Osteoblast (primary cell): Measurements from ENCODE around the gene LRRC28. TPM values are rescaled to one million over a fixed set of nuclear protein-coding genes. Genes with fewer than 3 reads are reported as not detected.

ENCODE experiments used
- DNase-seq: peaks from one replicate; pipeline ENCODE4 v3.0.0; 2011; ENCODE audit warnings: low spot score, mixed read lengths; ENCODE audit not compliant: insufficient read length; ENCODE audit errors: missing footprints
- H2AFZ ChIP-seq: 2 replicates; pipeline ENCODE4 v1.6.0; 2011; ENCODE audit warnings: mild to moderate bottlenecking, low read length
- H3K27ac ChIP-seq: 2 replicates; pipeline ENCODE4 v1.5.1; 2011; ENCODE audit warnings: mild to moderate bottlenecking, low read depth, low read length, moderate library complexity
- H3K27me3 ChIP-seq: 2 replicates; pipeline ENCODE4 v1.6.0; 2012; ENCODE audit warnings: mild to moderate bottlenecking, control low read depth, inconsistent platforms, low read length, moderate library complexity; ENCODE audit not compliant: insufficient read depth
- H3K36me3 ChIP-seq: 2 replicates; pipeline ENCODE4 v1.5.1; 2011; ENCODE audit warnings: mild to moderate bottlenecking, low read length, control low read depth, moderate library complexity; ENCODE audit not compliant: insufficient read depth
- H3K4me1 ChIP-seq: 2 replicates; pipeline ENCODE4 v1.5.1; 2011; ENCODE audit warnings: mild to moderate bottlenecking, low read length, control low read depth, moderate library complexity; ENCODE audit not compliant: insufficient read depth
- H3K4me2 ChIP-seq: 2 replicates; pipeline ENCODE4 v1.6.0; 2011; ENCODE audit warnings: mild to moderate bottlenecking, low read length; ENCODE audit not compliant: insufficient read depth
- H3K4me3 ChIP-seq: fragments of 200-600 bp; sonication (generic); 3 replicates; pipeline ENCODE4 v1.5.1; 2012; ENCODE audit warnings: mild to moderate bottlenecking, low read length, inconsistent platforms; ENCODE audit not compliant: insufficient read depth
- H3K79me2 ChIP-seq: 2 replicates; pipeline ENCODE4 v1.6.0; 2012; ENCODE audit warnings: mild to moderate bottlenecking, low read length, control low read depth, inconsistent platforms; ENCODE audit not compliant: insufficient read depth
- H3K9me3 ChIP-seq: 2 replicates; pipeline ENCODE4 v1.5.1; 2011; ENCODE audit warnings: low read depth, low read length, control low read depth
- H4K20me1 ChIP-seq: 2 replicates; pipeline ENCODE4 v1.6.0; 2012; ENCODE audit warnings: mild to moderate bottlenecking, low read length, control low read depth; ENCODE audit not compliant: insufficient read depth
- CTCF ChIP-seq: IDR thresholded peaks from 2 replicates; pipeline ENCODE4 v1.5.1; 2011; ENCODE audit warnings: mild to moderate bottlenecking, low read depth, low read length, moderate library complexity; ENCODE audit errors: extremely low read depth
- total RNA-seq: library from RNA; depleted of rRNA; stranded (reverse); fragments of >200 nt; gene quantifications from 2 replicates; pipeline ENCODE4 v1.2.3, GENCODE V29; 2012

LRRC28 gene
- total RNA-seq, 1 donor: 32.6 TPM

GRCh38 chr15:99416191-99417188 lies 165.2 kb downstream of the LRRC28 start:
- Histone ChIP-seq H4K20me1 (no peaks in the 10 kb centered on the region), H3K27ac (no peak overlapping the region), H3K4me2 (no peak overlapping the region), H3K79me2 (no peaks in the 10 kb centered on the region), H3K4me3 (no peak overlapping the region), H2AFZ (no peak overlapping the region), H3K9me3 (no peaks in the 10 kb centered on the region), H3K4me1 (no peaks in the 10 kb centered on the region), H3K27me3 (no peaks in the 10 kb centered on the region), H3K36me3 (no peaks in the 10 kb centered on the region)
- TF ChIP-seq CTCF: no peak
- no peak for DNase-seq

GRCh38 chr15:99421172-99421656 lies 169.9 kb downstream of the LRRC28 start:
- no peak overlapping the region for H3K27ac ChIP-seq

GRCh38 chr15:99421758-99422157 lies 170.5 kb downstream of the LRRC28 start:
- Histone ChIP-seq H3K4me3 (no peak overlapping the region), H3K4me2 (no peak overlapping the region), H3K36me3 (no peaks in the 10 kb centered on the region), H3K27ac (no peak overlapping the region), H3K4me1 (peaks cover 11% of the 10 kb centered on the region), H3K27me3 (no peaks in the 10 kb centered on the region), H3K9me3 (no peaks in the 10 kb centered on the region), H3K79me2 (no peaks in the 10 kb centered on the region), H4K20me1 (no peaks in the 10 kb centered on the region), H2AFZ (no peak overlapping the region)
- TF ChIP-seq CTCF: no peak
- no peak for DNase-seq

More at GRCh38 chr15:99421172-99421656, 169.9 kb downstream of the LRRC28 start:
- Histone ChIP-seq H3K4me3 (no peak overlapping the region), H3K4me2 (no peak overlapping the region), H2AFZ (peak overlapping the region; percentile 31), H3K4me1 (peaks cover 11% of the 10 kb centered on the region), H3K9me3 (no peaks in the 10 kb centered on the region), H3K79me2 (no peaks in the 10 kb centered on the region), H3K27me3 (no peaks in the 10 kb centered on the region), H3K36me3 (no peaks in the 10 kb centered on the region), H4K20me1 (no peaks in the 10 kb centered on the region)
- no peak for TF ChIP-seq CTCF
- no peak for DNase-seq
